CD4-positive, alpha-beta T cell treated with Interferon gamma for 1 hour (primary cell): Measurements from ENCODE around the gene FABP7.
"Not testable (repeated sequence)": the region's sequence is repeated elsewhere in the genome, so short reads cannot be mapped to it uniquely, and the experiment has no call there.

ENCODE experiments used
- DNase-seq: peaks from one replicate; pipeline ENCODE4 v3.0.0-alpha.2; 2020

FABP7 gene

DNA sequence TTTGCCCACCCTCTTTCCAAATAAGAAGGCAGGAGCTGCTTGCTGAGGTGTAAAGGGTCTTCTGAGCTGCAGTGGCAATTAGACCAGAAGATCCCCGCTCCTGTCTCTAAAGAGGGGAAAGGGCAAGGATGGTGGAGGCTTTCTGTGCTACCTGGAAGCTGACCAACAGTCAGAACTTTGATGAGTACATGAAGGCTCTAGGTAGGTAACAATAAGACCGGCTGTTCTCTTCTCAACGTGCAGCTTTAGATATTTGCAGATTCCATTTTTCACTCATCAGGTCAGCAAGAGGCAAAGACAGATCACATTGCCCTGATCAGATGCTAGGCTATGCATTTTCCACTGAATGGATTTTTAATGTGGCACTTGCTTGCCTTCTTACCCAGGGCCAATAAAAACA, at the start of gene FABP7:
TSS of gene FABP7 (plus strand) at position 50 of the 400 bp plus-strand sequence. CDS start at position 129, 79 bp downstream.
- no peak for DNase-seq

DNA sequence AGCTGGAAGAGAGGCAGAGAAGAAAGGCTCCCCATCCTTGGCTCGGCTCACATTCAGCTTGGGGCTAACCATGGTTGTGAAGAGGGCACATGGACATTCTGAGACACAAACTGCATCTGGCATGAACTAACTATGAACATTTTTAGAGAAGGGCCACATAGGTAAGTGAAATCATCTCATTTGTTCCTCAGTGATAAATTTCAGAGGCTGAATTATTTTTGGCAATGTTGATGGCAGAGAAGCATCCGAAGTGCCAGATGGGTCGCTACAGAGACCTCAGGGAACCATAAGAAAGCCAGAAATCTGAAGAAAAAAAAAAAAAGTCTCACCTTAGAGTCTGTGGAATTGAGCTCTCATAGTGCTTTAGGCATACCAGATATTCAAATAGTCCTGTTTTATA, 49.2 kb upstream of the FABP7 start:
- DNase-seq = no peak

DNA sequence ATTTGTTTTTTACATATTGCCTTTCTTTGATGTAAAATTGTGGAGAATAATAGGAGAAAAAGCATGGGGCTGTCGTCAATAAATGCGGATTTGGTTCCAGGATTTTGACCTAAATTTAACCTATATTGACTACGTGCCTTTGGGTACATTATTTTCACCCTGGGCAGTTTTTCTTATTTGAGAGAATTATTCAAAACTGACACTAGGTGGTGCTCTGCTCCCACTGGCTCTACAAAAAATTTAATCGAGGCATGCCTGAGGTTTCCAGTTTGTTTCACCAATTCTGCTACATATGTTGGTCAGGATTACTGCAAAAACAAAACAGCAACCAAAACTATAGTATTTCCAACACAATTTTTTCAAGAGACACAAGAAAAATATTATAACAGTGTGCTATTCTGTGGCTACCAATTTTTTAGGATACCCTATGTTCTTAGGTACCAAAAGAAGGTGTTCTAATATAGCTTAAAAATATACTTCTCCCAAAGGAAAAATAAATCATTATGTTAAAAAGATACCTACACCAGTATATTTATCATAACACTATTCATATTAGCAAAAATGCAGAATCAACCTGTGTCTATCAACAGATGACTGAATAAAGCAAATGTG, 48.6 kb upstream of the FABP7 start:
- DNase-seq = no peak

DNA sequence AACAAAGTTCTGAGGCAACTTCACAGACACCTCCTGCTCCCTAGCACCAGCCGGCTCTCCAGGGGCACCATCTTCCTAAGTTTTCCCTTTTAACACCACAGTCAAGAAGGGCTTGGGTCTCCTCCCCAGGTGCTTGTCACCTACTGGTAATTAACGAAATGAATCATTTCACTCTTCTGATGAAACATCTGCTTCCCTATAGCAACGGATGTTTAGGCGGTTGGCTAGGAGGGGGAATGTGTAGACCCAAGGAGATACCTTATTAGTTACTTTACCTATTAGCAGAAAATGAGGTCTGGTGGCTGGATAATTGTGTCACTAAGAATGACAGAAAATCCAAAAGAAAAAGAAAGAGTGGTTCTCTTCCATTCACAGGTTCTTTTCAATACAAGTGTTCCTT, 46.3 kb upstream of the FABP7 start:
- DNase-seq = no peak

DNA sequence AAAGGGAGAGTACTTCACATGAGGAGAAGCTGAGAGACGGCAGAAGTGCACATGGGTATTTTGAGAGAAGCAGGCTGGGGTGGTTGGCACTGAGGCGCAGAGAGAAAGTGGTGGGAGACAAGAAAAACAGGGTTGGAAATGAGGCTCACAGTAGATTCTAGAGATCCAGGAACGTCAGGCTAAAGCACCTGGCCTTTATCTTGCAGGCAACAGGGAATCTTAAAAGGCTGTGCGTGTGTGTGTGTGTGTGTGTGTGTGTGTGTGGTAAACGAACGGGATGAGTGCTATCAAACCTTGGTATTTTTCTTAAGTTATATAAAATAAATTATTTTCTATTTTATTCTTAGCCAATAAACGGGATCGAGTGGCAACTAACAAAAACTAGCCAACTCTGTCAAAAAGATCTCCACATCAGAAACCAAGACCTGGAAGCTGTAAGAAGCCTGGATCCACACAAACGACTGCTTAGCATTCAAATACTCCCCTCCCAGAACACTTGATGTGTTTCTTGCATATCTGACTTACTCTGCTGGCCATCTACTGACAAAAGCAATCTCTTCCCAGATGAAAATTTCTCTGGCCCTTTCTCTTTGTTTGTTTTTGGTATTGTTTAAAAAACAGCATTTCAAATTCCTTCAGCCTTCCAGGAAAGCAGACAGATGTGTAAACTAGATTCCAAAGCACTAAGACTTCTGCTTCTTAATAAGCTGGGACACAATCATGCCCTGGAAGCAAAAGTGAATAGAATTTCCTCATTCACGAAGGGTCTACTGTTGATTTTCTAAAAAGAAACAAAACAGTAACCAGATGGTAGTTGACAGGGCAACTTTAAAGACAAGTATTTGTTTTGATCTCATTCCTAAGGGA, 44.8 kb upstream of the FABP7 start:
- DNase-seq = no peak

DNA sequence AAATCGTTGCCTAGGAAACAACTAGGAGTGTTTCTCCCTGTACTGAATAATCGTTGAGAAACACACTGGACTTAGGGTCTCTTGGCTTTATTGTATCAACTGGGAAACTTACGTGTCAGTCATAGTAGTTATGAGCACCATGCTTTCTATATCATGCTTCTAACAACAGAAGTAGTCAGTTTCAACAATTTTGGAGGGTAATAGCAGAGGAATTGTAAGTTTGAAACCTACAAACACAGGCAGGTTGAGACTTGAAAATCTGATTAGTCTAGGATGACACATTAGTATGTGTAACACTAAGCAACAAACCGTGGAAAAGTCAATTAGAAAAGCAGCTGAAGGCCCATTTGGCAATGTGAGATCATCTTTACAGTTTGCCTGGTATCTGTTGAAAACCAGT, 43.9 kb upstream of the FABP7 start:
- DNase-seq = no peak

DNA sequence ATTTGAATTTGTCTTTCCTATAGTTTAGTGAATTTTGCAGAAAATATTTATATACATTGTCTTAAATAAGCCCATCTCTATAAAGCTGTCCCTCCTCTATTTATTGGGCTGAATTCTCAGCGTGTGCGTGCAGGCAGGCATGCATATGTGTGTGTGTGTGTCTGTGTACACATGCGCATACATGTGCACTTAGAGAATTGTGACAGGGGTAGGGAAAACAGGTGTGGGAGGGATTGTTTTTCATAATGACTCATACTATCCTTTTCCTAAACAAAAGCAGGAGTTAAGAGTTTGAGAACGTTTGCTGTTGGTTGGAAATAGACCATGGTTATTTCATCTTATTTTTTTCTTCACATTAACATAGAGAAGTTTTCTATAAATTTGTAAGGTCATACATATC, 43.4 kb upstream of the FABP7 start:
- DNase-seq = no peak

DNA sequence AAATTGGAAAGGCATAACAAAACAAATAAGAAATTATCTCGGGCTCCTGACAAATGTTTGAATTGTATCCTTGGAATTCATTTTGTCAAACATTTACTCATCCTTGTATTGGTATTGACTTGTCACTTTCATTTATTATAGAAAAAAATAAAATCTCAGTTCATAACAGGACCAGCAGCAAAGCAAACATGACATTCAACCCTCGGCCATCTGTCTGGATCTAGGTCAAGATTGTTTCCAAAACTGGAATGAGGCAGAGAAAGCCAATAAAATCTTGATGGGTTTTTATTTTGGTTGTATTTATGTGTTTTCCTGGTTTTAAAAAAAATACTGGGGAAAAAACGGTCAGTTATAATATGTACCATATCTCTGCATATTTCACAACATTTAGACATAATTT, 42.9 kb upstream of the FABP7 start:
- no peak for DNase-seq

DNA sequence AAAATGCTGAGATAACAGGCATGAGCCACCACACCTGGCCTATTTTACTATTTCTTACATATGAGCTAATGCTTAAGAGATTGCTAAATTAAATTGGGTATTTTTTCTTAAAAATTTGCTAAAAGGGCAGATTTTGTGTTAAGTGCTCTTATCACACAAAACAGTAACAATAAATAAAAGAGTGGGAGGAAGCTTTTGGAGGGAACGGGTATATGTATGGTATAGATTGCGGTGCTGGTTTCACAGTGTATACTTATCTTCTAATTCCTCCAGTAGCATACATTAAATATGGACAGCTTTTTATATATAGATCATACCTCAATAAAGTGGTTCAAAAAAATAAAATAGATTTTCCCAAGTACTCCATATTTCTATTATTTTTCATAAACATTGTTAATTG, 39.4 kb upstream of the FABP7 start:
- DNase-seq = no peak

DNA sequence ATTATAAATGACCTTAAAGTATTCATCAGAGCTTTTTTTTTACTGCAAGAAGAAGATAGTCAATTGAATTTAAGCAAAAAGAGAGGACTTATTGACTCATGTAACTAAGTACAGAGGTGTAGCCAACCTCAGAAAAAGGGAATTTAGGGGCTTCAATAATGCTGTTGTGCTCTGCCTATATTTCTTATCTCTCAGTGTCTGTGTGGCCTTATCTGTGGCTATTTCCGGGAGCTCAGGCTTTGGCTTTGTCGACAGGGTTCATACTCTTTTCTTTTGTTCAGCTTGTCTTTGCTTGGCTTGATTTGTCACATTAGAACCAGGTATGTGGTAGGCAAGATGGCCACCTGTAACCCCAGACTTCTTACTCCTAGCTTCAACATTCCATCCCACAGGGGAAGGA, 38.6 kb upstream of the FABP7 start:
- DNase-seq = no peak

DNA sequence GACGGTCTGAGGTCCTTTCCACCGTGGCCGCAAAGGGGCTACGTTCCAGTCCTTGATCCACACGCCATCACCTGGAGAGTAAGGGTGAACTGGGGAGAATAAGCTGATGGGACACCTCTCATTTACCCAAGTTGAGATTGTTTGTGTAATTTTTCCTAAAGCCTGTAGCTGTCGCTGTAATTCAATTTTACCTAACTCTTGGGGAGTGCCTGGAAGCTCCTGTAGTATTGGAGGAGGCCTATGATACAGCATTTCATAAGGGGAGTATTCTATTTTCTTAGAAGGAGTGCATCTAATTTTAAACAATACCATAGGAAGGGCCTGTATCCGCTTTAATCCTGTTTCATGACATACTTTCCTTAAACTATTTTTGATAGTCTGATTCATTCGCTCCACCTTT, 35.3 kb upstream of the FABP7 start:
- DNase-seq = not testable (repeated sequence)

DNA sequence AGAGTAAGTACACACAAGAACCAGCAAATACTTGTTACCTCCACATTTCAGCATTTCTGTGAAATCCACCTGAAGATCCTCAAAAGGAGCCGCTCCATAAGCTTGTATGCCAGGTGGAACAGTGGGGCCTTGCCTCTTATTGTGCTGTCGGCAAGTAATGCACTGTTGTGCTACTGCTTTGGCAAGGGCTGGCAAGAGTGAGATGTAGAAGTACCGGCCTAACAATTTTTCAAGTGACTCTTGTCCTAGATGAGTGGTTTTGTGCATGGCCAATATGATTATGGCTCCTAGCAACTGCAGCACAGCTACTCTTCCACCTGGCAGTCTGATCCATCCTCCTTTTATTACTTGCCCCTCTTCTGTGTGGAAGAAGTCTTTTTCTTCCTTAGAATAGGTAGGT, 34.7 kb upstream of the FABP7 start:
- not testable (repeated sequence) for DNase-seq

DNA sequence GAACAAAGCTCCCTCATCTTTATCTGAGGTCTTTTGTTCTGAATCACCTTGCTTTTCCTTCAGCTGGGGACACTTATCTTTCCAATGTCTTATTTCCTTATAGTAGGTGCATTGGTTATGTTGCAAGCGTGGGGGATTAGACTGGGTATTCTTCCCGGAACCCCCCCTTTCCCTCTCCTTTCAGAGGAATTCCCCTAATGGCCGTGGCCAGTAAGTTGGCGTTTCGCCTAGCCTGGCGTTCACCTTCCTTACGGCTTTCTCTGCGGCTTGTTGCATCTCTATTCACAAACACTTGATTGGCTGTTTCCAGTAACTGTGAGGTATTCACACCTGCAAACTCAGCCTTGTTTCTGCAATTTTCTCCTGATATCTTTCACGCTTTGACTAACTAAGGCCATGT, 32.8 kb upstream of the FABP7 start:
- DNase-seq = no peak

DNA sequence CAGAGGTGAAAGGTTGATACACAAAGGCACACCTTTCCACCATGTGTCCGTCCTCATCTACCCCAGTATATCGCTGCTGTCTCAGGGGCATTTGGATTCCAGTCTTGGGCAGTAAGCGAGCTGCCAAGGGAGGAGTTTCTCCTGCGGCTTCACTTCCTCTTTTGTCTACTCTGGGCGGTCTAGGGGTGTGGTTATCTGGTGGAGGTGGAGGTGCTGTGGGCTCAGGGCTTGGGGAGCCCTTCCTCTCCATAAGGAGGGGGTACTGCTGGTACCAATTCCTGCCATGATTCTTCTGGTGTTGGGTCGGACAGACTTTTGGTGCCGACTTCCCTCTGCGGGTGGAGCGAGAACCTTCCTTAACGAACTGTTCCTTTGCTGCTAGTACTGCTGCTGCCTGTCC, 31.9 kb upstream of the FABP7 start:
- peak; percentile 64 for DNase-seq

DNA sequence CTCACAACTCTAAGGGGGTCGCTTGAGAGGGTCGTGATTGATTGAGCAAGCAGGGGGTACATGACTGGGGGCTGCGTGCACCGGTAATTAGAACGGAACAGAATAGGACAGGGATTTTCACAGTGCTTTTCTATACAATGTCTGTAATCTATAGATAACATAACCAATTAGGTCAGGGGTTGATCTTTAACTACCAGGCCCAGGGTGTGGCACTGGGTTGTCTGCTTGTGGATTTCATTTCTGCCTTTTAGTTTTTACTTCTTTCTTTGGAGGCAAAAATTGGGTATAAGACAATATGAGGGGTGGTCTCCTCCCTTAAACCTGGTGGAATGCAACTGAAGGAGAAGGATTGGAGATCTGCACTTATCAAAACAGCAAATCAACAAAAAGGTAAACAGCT, 30.6 kb upstream of the FABP7 start:
- not testable (repeated sequence) for DNase-seq

DNA sequence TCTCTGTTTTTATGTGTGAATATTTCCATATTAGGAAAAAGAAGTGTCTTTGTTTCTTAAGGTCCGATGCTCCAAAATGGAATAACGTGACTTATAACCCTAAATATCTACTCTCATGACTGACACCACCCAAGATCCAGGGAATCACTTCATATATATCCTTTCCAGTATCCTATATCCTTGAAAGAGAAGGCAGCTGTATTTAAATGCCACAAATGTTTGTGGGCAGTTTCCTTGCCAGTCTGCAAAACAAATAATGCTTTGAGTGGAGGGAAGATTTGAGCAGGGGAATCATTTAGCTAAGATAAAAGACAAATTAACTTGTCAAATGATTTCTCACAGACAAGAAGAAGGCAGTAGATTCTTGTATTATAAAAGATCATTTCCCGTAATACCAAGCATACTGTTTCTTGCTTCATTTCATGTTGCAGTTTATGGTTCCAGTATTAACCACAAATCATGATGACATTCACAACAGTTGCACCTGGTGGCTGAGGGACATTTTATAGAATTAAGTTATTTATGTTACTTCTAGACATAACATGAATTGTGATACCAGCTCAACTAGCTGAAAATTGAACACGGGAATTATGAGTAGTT, 30.0 kb upstream of the FABP7 start:
- no peak for DNase-seq

DNA sequence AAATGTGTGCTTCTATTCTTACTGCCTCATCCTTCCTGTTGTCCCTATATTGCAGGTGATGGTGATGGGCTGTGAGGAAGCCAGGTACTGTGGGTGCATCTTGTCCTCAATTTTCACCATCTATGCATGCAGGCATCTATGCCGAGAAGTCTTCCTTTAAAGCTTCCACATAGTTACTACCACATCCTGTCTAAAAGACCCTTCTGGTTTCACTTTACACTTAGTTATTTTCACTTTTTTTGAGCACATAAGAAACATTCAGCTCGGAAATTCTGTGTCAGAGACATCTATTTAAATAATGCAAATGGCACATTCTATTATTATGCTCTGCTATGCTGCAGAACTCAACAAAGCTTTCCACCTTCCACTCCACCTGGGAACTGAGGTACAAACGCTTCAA, 28.2 kb upstream of the FABP7 start:
- no peak for DNase-seq

DNA sequence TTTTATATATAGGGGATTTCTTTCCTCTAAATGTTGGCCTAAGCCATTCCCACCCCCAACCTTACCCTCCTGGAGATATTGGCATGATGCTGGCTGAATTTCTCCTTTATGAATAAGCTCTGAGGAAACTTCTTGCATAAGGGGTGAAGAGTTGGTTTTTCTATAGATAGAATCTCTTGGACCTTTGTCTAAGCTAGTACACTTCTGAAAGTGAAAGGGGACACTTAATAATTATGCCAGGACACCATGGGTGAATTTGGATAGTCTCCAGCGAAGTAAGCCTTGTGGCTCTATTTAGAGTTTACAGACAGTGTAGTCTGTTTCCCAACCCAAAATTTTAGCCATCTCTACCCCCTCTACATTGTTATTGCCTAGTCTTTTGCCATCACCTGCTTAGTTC, 27.1 kb upstream of the FABP7 start:
- DNase-seq = no peak

DNA sequence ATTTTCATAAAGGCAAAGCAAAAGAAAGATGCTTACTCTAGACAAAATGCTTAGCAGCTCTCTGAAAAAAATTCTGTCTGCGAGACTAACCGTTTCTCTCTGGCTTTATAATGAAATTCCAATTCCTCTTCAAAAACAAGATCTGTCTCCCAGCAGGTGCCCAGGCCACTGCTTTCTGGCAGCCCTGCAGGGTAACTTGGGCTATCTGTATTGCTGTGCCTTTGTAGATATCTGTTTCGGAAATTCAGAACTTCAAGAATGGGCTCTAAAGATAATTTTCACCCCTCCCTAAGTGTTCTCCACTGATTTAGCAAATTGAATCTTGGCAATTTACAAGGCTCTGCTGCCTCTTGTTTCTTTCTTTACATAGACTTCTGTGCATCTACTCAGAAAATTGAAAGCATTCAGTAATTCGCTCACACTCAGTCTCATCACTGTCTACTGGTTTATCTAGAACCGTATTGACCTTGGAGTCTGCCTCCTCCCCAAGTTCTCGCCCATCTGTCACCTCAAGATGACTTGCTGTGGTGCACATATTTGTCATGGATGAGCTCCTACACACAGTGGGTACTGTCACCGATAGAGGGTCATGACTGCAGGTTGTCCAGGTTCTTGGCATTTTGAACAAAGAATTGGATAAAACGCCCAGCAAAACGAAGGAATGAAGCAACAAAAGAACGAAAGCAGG, 26.4 kb upstream of the FABP7 start:
- no peak for DNase-seq

DNA sequence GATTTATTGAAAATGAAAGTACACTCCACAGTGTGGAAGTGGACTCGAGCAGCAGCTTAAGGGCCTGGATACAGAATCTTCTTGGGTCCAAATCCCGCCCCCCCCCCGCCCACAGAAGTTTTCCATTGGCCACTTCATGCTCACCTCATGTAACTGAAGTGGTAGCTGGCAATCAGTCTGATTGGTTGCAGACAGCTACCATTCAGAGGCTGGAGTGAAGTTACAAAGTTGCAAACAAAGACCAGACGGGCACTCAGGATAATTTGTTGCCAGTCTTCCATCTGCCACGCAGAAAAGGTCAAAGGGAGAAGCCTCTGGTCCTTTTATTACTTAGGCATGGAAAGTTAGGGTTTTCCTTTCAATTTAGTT, 25.8 kb upstream of the FABP7 start:
- no peak for DNase-seq

DNA sequence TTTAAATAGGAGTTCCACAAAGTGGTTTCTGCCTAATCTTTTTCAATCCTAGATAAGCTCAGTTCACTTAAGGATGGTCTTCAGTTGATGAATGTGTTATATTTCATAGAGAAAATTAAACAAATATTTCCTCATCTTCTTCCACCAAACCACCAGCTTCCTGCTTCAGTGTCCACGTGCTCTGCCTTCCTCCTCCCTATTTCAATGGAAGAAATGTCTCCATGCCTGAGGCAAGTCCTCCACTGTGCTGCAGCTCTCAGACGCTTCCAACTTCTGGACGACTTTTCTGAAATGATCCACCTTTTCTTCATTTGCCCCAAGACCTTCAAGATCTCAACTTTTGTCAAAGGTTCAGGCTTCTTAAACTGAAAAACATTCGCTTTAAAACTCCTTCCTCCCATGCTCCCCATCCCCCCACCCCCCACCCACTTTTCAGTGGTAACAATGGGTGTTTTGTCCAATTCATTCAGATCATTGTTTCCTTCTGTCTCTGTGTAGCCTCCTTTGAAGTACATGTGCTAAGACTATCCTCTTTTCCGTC, 25.3 kb upstream of the FABP7 start:
- no peak for DNase-seq

DNA sequence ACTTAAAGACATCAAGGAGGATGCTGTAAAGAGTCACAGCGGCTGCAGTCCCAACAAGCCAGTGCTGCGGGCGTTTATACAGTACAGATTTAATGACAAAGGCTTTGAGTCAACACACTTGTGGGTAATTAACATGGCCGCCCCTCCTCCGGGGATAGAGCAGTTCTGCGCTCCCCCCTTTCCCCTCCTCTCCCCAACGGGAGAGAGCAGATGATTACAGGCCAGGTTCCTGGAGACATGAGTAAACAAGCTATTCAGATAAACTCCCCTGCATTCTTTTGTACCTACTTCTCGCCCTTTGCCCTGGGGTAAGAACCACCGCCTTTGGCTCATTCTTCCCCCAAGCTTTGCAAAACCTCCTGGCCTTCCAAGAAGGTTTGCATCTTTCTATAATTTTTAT, 23.6 kb upstream of the FABP7 start:
- no peak for DNase-seq

DNA sequence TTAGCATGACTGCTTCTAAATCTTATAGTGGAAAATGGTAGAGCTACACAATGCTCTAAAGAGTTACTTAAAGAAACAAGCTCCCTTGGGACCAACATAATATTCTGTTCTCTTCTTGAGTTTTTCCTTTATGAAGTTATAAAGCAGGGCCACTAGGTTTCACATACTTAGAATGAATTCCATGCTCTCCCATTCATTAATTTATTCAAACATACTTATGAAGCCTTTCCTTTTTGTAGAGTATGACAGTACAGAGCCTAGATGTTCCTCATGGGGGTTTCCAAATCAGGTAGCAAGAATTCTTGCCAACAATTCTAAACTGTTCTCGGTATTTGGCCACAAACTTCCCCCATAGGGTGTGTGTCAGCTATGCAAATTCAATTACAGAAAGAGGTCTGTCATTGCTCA, 20.6 kb upstream of the FABP7 start:
- DNase-seq = peak; percentile 16
